ENCODE measurements around the gene EYA4. TPM values are rescaled to one million over a fixed set of nuclear protein-coding genes. Genes with fewer than 3 reads are reported as not detected.

EYA4 gene
- total RNA-seq, 2 experiments from 2014 or later, result not detected

- intact Hi-C loops (cut with DNase I, micrococcal nuclease), result no loop called here
These were observed 118.1 kb downstream of the EYA4 start for GRCh38 chr6:133359256-133359655.

GRCh38 chr6:133359760-133360159 lies 118.6 kb downstream of the EYA4 start:
- Mint-ChIP-seq H3K27me3 (peaks cover 4% of the 10 kb centered on the region), H3K4me3 (no peak overlapping the region), H3K9me3 (no peaks in the 10 kb centered on the region), H3K4me1 (ENCODE audit: low read depth) (no peaks in the 10 kb centered on the region), H3K36me3 (ENCODE audit: low read depth) (no peaks in the 10 kb centered on the region), H3K27ac (no peak overlapping the region)
- H3K9me3 ChIP-seq (ENCODE audit: control insufficient read depth in 1 of 2, insufficient read depth in 1 of 2, low read length in 2 of 2), result peaks cover 0 to 3% of the 10 kb centered on the region in 2 experiments
- TF ChIP-seq CTCF (IDR thresholded peaks at IDR 0.05), result no peak
- ChIA-PET POLR2A (no interaction called here), CTCF (no interaction called here)
- H3K27ac ChIP-seq (ENCODE audit: low read depth in 1 of 2, low read length in 2 of 2), result no peak overlapping the region
- DNase-seq (no peak), ATAC-seq (ENCODE audit: poor library complexity) (no peak)
- no peaks in the 10 kb centered on the region for H3K27me3 ChIP-seq (ENCODE audit: control insufficient read depth in 1 of 2, insufficient read depth in 2 of 2, low read length in 2 of 2)
- intact Hi-C loops (cut with DNase I, micrococcal nuclease), result no loop called here
- no peaks in the 10 kb centered on the region for H3K36me3 ChIP-seq (ENCODE audit: insufficient read depth, low read length)
- H3K4me3 ChIP-seq (ENCODE audit: low read length), result no peak overlapping the region
- H3K4me1 ChIP-seq (ENCODE audit: insufficient read depth, low read length), result no peaks in the 10 kb centered on the region

More at GRCh38 chr6:133359256-133359655, 118.1 kb downstream of the EYA4 start:
- no peaks in the 10 kb centered on the region for H3K36me3 ChIP-seq (ENCODE audit: insufficient read depth, low read length)
- Mint-ChIP-seq H3K36me3 (ENCODE audit: low read depth) (no peaks in the 10 kb centered on the region), H3K4me1 (ENCODE audit: low read depth) (no peaks in the 10 kb centered on the region), H3K27me3 (peaks cover 4% of the 10 kb centered on the region), H3K9me3 (no peaks in the 10 kb centered on the region), H3K27ac (no peak overlapping the region), H3K4me3 (no peak overlapping the region)
- ATAC-seq (ENCODE audit: poor library complexity), result no peak
- H3K4me1 ChIP-seq (ENCODE audit: insufficient read depth, low read length), result no peaks in the 10 kb centered on the region
- ChIA-PET CTCF (no interaction called here), POLR2A (no interaction called here)
- no peak overlapping the region for H3K27ac ChIP-seq (ENCODE audit: low read depth in 1 of 2, low read length in 2 of 2)
- no peaks in the 10 kb centered on the region for H3K27me3 ChIP-seq (ENCODE audit: control insufficient read depth in 1 of 2, insufficient read depth in 2 of 2, low read length in 2 of 2)
- H3K9me3 ChIP-seq (ENCODE audit: control insufficient read depth in 1 of 2, insufficient read depth in 1 of 2, low read length in 2 of 2), result peaks cover 0 to 3% of the 10 kb centered on the region in 2 experiments
- DNase-seq, result no peak
- H3K4me3 ChIP-seq (ENCODE audit: low read length), result no peak overlapping the region
- no peak for TF ChIP-seq CTCF (IDR thresholded peaks at IDR 0.05)

GRCh38 chr6:133360194-133360593 lies 119.0 kb downstream of the EYA4 start:
- Mint-ChIP-seq H3K36me3 (ENCODE audit: low read depth) (no peaks in the 10 kb centered on the region), H3K4me1 (ENCODE audit: low read depth) (no peaks in the 10 kb centered on the region), H3K27ac (no peak overlapping the region), H3K4me3 (no peak overlapping the region), H3K9me3 (no peaks in the 10 kb centered on the region), H3K27me3 (peaks cover 1% of the 10 kb centered on the region)
- ChIA-PET POLR2A (no interaction called here), CTCF (no interaction called here)
- TF ChIP-seq CTCF (IDR thresholded peaks at IDR 0.05), result no peak
- no peak overlapping the region for H3K27ac ChIP-seq (ENCODE audit: low read depth in 1 of 2, low read length in 2 of 2)
- no peak for ATAC-seq (ENCODE audit: poor library complexity)
- no peak for DNase-seq
- peaks cover 0 to 3% of the 10 kb centered on the region in 2 experiments for H3K9me3 ChIP-seq (ENCODE audit: control insufficient read depth in 1 of 2, insufficient read depth in 1 of 2, low read length in 2 of 2)
- H3K4me1 ChIP-seq (ENCODE audit: insufficient read depth, low read length), result no peaks in the 10 kb centered on the region
- H3K27me3 ChIP-seq (ENCODE audit: control insufficient read depth in 1 of 2, insufficient read depth in 2 of 2, low read length in 2 of 2), result no peaks in the 10 kb centered on the region
- no peaks in the 10 kb centered on the region for H3K36me3 ChIP-seq (ENCODE audit: insufficient read depth, low read length)
- H3K4me3 ChIP-seq (ENCODE audit: low read length), result no peak overlapping the region
- intact Hi-C loops (cut with DNase I, micrococcal nuclease), result no loop called here
